Testis (tissue), 3 donors: Measurements from ENCODE around the gene HPSE. TPM values are rescaled to one million over a fixed set of nuclear protein-coding genes. Genes with fewer than 3 reads are reported as not detected.
A peak's percentile ranks its signal among the peaks of the same experiment; 100 is the strongest.
"Not testable (repeated sequence)": the region's sequence is repeated elsewhere in the genome, so short reads cannot be mapped to it uniquely, and the experiment has no call there.

Experiments
- DNase-seq: peaks from one replicate; pipeline ENCODE4 v3.0.0-alpha.2; 2019
- H3K27ac ChIP-seq, 2 donors: fragments of 200-600 bp; sonication (generic); one replicate each; pipeline ENCODE4 v1.5.1; 2019
- H3K27me3 ChIP-seq: fragments of 200-600 bp; sonication (generic); one replicate; pipeline ENCODE4 v1.5.1; 2019
- H3K36me3 ChIP-seq: fragments of 200-600 bp; sonication (generic); one replicate; pipeline ENCODE4 v1.5.1; 2017; ENCODE audit warnings: low read depth; ENCODE audit errors: missing control alignments
- H3K4me1 ChIP-seq: fragments of 200-600 bp; sonication (generic); one replicate; pipeline ENCODE4 v1.5.1; 2019
- H3K4me3 ChIP-seq, 2 donors: fragments of 200-600 bp; sonication (generic); one replicate each; pipeline ENCODE4 v1.5.1; 2017 to 2019
- H3K9me3 ChIP-seq: fragments of 200-600 bp; sonication (generic); one replicate; pipeline ENCODE4 v1.5.1; 2017
- POLR2A ChIP-seq: fragments of 450-650 bp; IDR thresholded peaks from one replicate; pipeline ENCODE4 v1.6.1; 2017; ENCODE audit warnings: antibody characterized with exemption, mild to moderate bottlenecking, moderate library complexity
- WGBS, 2 donors: methylation state at CpG; one replicate each; pipeline ENCODE4 v1.1.5; 2018; 5-methylcytosine and 5-hydroxymethylcytosine counted together
- intact Hi-C: fragments of 100-400 bp; cut with DNase I; formaldehyde crosslinking; loops from one replicate; pipeline ENCODE4 v1.15.1; 2023; ENCODE audit warnings: low total_unique reads
- polyA plus RNA-seq: library from polyadenylated mRNA; stranded (reverse); fragments of 350-450 nt; fragmentation: Illumina TruSeq; extraction: RNeasy Lipid Tissue Mini Kit (QIAGEN cat#74804); gene quantifications from one replicate; pipeline ENCODE4 v1.2.3, GENCODE V29; 2014; ENCODE audit warnings: low read depth, low replicate concordance; ENCODE audit not compliant: insufficient read depth
- total RNA-seq, 2 donors: library from RNA; depleted of rRNA; stranded (reverse); fragments of >200 nt; gene quantifications; one replicate each; pipeline ENCODE4 v1.2.3, GENCODE V29; 2016
- TF ChIP-seq, protein P1 (sequence below), 3 experiments: fragments of 450-650 bp in 2 of 3; fragments of 200-600 bp in 1 of 3; sonication (generic) in 1 of 3; IDR thresholded peaks; one replicate each; pipeline ENCODE4 v1.5.1; 2016 to 2019; ENCODE audit warnings: antibody characterized with exemption in 3 of 3, mild to moderate bottlenecking in 2 of 3, moderate library complexity in 1 of 3

The HPSE gene
- total and polyA plus RNA-seq, 3 donors from 2014 or later: 0.79 to 2.3 (median 2.0) TPM

DNA sequence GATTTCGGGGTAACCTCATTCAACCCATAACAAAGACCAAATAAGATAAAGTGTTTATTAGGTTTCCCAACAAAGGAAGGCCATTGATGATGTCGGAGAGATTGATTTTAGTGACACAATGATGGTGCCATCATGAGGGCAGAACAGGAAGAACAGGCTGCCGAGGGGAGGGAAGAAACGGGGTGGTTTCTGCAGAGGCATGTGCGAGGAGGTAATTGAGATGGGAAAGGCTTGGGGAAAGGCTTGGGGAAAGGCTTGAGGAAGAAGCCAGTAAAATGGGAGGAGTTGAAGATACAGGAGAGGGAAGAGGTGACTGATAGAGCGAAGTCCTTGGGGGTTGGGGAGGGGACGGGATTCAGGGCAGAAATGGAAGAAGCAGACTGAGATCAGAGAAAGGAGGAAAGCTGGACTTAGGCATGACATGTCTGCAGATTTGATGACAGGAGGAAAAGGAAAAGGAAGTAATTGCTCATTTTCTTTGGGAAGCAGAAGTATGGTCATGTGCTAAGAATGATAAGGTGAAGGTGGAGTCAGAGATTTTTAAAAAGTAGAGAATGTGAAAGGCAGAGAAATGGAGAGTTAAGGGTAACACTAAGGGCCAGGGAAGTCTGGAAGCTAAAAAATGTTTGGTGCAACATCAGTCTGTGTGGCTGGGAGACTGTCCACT is 6.0 kb downstream of the HPSE start:
- Histone ChIP-seq H3K27ac (no peak overlapping the region), H3K27me3 (no peaks in the 10 kb centered on the region), H3K9me3 (no peaks in the 10 kb centered on the region), H3K36me3 (no peaks in the 10 kb centered on the region), H3K4me1 (no peaks in the 10 kb centered on the region), H3K4me3 (no peak overlapping the region)
- 49 to 51% methylated on average over 7 of the region's 7 CpGs for WGBS, 2 donors
- TF ChIP-seq POLR2A: no peak
- TF ChIP-seq, protein P1, sequence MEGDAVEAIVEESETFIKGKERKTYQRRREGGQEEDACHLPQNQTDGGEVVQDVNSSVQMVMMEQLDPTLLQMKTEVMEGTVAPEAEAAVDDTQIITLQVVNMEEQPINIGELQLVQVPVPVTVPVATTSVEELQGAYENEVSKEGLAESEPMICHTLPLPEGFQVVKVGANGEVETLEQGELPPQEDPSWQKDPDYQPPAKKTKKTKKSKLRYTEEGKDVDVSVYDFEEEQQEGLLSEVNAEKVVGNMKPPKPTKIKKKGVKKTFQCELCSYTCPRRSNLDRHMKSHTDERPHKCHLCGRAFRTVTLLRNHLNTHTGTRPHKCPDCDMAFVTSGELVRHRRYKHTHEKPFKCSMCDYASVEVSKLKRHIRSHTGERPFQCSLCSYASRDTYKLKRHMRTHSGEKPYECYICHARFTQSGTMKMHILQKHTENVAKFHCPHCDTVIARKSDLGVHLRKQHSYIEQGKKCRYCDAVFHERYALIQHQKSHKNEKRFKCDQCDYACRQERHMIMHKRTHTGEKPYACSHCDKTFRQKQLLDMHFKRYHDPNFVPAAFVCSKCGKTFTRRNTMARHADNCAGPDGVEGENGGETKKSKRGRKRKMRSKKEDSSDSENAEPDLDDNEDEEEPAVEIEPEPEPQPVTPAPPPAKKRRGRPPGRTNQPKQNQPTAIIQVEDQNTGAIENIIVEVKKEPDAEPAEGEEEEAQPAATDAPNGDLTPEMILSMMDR (IDR thresholded peaks at IDR 0.05): no peak
- intact Hi-C loops: no loop called here
- DNase-seq: no peak

DNA sequence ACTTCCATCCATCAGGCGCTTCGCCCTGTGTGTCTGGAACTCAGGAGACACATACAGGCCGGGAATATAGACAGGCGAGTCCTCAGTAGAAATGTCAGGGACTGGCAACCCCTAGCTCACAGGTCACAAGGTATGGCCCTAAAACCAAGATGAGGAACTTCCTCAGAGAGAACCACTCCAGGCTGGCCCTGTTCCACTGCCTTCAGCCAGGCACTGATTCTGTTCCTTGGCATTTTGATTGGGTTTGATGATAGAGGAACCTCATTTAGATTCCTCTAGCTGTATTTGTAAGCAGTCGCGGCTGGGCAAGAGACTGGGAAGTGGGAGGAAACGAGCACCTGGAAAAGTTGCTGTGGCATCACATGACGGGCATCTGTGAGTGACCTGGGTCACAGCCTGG is 8.1 kb downstream of the HPSE start:
- TF ChIP-seq, protein P1 (IDR thresholded peaks at IDR 0.05): no peak
- no peak for TF ChIP-seq POLR2A
- 71 to 95% methylated on average over 8 of the region's 8 CpGs for WGBS, 2 donors
- H3K9me3 ChIP-seq: no peaks in the 10 kb centered on the region
- intact Hi-C loops: no loop called here
- H3K27me3 ChIP-seq: no peaks in the 10 kb centered on the region
- no peak overlapping the region for H3K27ac ChIP-seq
- DNase-seq: no peak
- no peaks in the 10 kb centered on the region for H3K4me1 ChIP-seq
- H3K36me3 ChIP-seq: no peaks in the 10 kb centered on the region
- H3K4me3 ChIP-seq: no peak overlapping the region

DNA sequence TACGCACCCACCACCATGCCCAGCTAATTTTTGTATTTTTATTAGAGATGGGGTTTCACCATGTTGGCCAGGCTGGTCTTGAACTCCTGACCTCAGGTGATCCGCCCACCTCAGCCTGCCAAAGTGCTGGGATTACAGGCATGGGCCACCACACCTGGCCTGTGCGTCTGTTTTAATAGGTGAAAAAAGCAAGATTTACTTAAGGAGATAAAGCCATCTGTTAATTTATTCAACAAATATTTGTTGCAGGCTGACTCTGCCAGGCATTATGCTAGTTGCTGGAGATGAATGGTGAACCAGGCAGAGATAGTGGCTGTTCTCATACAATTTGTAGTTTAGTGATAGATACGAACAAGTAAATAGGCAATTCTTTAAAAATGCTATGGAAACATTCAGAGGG is 9.3 kb downstream of the HPSE start:
- H3K9me3 ChIP-seq, H3K4me1 ChIP-seq, H3K36me3 ChIP-seq, H3K27me3 ChIP-seq, intact Hi-C loops, H3K4me3 ChIP-seq, H3K27ac ChIP-seq, DNase-seq: not testable (repeated sequence)
- 86 to 89% methylated on average over 4 of the region's 4 CpGs for WGBS, 2 donors

DNA sequence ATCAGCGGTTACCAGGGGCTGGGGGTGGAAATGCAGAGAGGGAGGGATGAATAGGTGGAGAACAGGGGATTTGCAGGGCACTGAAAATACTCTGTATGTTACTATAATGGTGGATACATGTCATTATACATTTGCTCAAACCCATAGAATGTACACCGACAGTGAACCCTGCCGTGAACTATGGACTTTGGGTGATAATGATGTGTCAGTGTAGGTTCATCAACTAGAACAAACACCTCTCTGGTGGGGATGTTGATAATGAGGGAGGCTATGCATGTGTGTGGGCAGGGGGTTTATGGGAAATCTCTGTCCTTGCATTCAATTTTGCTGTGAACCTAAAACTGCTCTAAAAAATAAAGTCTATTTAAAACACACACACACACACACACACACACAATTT is 11.5 kb downstream of the HPSE start:
- TF ChIP-seq, protein P1 (IDR thresholded peaks at IDR 0.05): no peak
- no peak for TF ChIP-seq POLR2A

DNA sequence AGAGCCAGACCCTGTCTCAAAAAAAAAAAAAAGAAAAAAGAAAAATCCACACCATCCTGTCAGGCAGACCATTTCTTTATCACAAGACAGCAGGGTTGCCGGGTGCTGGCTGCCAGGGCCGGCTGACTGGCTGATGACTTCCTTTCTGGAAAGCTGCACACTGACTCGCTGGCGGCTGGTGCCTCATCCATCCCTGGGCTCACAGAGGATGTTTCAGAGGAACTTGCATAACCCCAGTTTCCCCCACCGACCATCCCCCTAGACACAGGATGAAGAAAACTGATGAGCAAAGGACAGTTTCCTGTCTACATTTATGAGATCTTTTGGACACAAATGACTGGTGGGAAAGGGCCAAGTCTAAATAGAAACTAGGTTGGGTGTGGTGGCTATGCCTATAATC is 14.1 kb downstream of the HPSE start:
- TF ChIP-seq, protein P1 (IDR thresholded peaks at IDR 0.05): no peak
- no peak for TF ChIP-seq POLR2A
- no peaks in the 10 kb centered on the region for H3K4me1 ChIP-seq
- H3K9me3 ChIP-seq: no peaks in the 10 kb centered on the region
- no peak overlapping the region for H3K27ac ChIP-seq
- intact Hi-C loops: no loop called here
- WGBS, 2 donors: 74 to 93% methylated on average over 5 of the region's 5 CpGs
- no peaks in the 10 kb centered on the region for H3K27me3 ChIP-seq
- H3K4me3 ChIP-seq: no peak overlapping the region
- DNase-seq: peak; percentile 32
- no peaks in the 10 kb centered on the region for H3K36me3 ChIP-seq

More for the DNA sequence above, 11.5 kb downstream of the HPSE start:
- Histone ChIP-seq H3K9me3 (no peaks in the 10 kb centered on the region), H3K36me3 (no peaks in the 10 kb centered on the region), H3K27me3 (no peaks in the 10 kb centered on the region), H3K27ac (no peak overlapping the region), H3K4me3 (no peak overlapping the region), H3K4me1 (no peaks in the 10 kb centered on the region)
- intact Hi-C loops: no loop called here
- WGBS, 2 donors: 79 to 80% methylated on average over 3 of the region's 3 CpGs
- no peak for DNase-seq
